Prostate gland (tissue), 1 donor: ENCODE measurements around the gene ANKS6.

ENCODE experiments used
- POLR2A ChIP-seq: fragments of 450-650 bp; IDR thresholded peaks from one replicate; pipeline ENCODE4 v1.6.1; 2016; ENCODE audit warnings: antibody characterized with exemption, mild to moderate bottlenecking
- POLR2AphosphoS5 ChIP-seq: sonication (generic); formaldehyde crosslinking; IDR thresholded peaks from one replicate; pipeline ENCODE4 v1.6.1; 2017; ENCODE audit warnings: antibody characterized with exemption

DNA sequence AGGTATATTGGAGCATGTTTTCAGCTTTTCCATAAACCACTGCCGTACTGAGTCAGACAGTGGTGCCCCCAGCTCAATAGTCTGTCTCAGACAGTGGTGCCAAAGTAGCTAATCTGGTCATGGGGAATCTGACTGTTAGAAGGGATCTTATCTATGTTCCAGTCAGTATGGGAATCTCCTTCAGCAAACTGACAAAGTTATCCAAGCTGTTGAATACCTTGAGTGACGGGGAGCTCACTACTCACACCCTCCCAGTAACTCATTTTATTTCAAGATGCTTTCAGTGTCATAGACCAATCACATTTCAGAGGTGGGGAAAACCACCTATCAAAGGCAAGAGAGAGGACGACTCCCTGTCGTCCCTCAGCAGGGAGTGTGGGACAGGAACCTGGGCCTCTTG is 18.7 kb downstream of the ANKS6 start:
- no peak for TF ChIP-seq POLR2A
- no peak for TF ChIP-seq POLR2AphosphoS5
